NCI-H1436 (cell line): ENCODE measurements around the gene HSFX2.
"Not testable (repeated sequence)": the region's sequence is repeated elsewhere in the genome, so short reads cannot be mapped to it uniquely, and the experiment has no call there.

Experiments
- DNase-seq: peaks from one replicate; lab custom pipeline; 2025; lab: John Stamatoyannopoulos, UW

The HSFX2 gene

GRCh38 chrX:149587359-149587758 lies 7.8 kb downstream of the HSFX2 start, which contains the start of gene MAGEA9B:
TSS of gene MAGEA9B (minus strand) at chrX:149587459. CDS start at chrX:149583179, 4,280 bp downstream.
- not testable (repeated sequence) for DNase-seq

- DNase-seq = not testable (repeated sequence)
Observed at GRCh38 chrX:149585631-149586030, 9.5 kb downstream of the HSFX2 start.

GRCh38 chrX:149573456-149573855 lies 21.7 kb downstream of the HSFX2 start:
- DNase-seq = not testable (repeated sequence)

- DNase-seq = no peak
Observed at GRCh38 chrX:149572743-149573142, 22.4 kb downstream of the HSFX2 start.

- no peak for DNase-seq
Observed at GRCh38 chrX:149571770-149572169, 23.3 kb downstream of the HSFX2 start.

GRCh38 chrX:149570668-149571067 lies 24.4 kb downstream of the HSFX2 start:
- DNase-seq = no peak

- no peak for DNase-seq
Observed at GRCh38 chrX:149569770-149570169, 25.3 kb downstream of the HSFX2 start.

- DNase-seq = no peak
Observed at GRCh38 chrX:149568701-149569296, 26.3 kb downstream of the HSFX2 start.

GRCh38 chrX:149567621-149568417 lies 27.3 kb downstream of the HSFX2 start:
- no peak for DNase-seq

GRCh38 chrX:149563359-149563758 lies 31.8 kb downstream of the HSFX2 start:
- no peak for DNase-seq

GRCh38 chrX:149555251-149555650 lies 39.9 kb downstream of the HSFX2 start:
- DNase-seq = not testable (repeated sequence)

- DNase-seq = not testable (repeated sequence)
Observed at GRCh38 chrX:149551939-149552248, 43.2 kb downstream of the HSFX2 start.

GRCh38 chrX:149551245-149551938 lies 43.7 kb downstream of the HSFX2 start:
- DNase-seq = not testable (repeated sequence)

GRCh38 chrX:149550454-149550853 lies 44.7 kb downstream of the HSFX2 start:
- DNase-seq = not testable (repeated sequence)

- DNase-seq = not testable (repeated sequence)
Observed at GRCh38 chrX:149549701-149550100, 45.4 kb downstream of the HSFX2 start, which contains the start of gene HSFX3. TSS of gene HSFX3 (minus strand) at chrX:149549924. CDS start at chrX:149549852, 72 bp downstream.

- DNase-seq = not testable (repeated sequence)
Observed at GRCh38 chrX:149547782-149548181, 47.3 kb downstream of the HSFX2 start.

GRCh38 chrX:149546962-149547361 lies 48.2 kb downstream of the HSFX2 start:
- not testable (repeated sequence) for DNase-seq

GRCh38 chrX:149545545-149546543 lies 49.3 kb downstream of the HSFX2 start:
- DNase-seq = not testable (repeated sequence)
